ENCODE results near the gene ACOX1.

ACOX1 gene

DNA sequence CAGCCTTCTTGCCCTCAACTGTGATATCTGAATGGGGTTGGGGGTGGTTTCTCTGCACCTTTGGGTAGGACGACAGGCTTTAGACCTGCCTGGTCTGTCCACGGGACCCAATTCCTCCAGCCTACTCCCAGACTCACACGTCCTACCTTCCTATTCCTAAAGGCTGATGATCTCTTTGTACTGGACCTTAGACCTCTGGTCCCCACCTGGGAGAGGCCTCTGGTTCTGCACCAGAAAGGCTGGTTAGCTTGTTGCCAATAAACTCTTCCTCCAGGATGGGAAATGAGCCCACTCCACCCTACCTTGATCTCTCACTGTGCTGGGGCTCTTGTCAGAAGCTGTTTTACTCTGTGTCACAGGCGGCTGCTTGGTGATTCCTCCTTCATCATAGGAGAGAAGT, 52.5 kb downstream of the ACOX1 start:
- DNase-seq: no peak

DNA sequence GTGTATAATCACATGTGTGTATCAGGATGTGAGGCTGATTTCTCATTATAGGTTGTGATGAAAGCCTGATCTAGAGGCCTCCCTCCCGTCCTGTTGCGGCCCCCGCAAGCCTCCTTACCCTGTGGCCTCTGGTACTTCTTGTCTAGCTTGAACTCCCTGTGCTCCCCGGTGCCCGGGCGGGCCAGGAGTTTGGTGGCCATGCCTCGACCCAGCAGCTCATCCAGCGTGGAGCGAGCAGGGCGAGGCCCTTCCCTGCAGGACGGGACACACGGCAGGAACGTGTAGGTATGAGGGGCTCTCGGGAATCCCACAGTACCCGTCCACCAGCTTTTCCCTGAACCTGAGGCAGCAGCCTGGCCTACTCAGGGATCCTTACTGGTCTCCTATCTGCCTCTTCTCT, 53.1 kb downstream of the ACOX1 start:
- DNase-seq: no peak

DNA sequence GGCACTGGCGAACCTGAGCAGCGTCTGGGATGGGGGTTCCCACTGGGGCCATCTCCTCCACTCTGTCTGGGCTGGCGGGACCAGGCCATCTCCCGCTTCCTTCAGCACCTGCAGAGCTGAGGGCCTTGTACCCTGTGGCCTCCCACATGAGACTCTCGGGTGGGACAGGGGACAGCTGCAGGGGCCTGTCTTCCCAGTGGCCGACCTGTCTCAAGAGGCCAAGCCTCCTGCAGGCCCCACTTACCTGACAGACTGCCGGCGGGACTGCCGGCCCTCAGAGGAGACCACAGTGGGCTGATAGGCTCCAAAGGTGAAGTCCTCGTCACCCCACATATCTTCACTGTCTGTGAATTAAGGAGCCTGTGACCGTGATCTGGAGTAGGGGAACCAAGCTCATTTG, 53.9 kb downstream of the ACOX1 start:
- DNase-seq: no peak

DNA sequence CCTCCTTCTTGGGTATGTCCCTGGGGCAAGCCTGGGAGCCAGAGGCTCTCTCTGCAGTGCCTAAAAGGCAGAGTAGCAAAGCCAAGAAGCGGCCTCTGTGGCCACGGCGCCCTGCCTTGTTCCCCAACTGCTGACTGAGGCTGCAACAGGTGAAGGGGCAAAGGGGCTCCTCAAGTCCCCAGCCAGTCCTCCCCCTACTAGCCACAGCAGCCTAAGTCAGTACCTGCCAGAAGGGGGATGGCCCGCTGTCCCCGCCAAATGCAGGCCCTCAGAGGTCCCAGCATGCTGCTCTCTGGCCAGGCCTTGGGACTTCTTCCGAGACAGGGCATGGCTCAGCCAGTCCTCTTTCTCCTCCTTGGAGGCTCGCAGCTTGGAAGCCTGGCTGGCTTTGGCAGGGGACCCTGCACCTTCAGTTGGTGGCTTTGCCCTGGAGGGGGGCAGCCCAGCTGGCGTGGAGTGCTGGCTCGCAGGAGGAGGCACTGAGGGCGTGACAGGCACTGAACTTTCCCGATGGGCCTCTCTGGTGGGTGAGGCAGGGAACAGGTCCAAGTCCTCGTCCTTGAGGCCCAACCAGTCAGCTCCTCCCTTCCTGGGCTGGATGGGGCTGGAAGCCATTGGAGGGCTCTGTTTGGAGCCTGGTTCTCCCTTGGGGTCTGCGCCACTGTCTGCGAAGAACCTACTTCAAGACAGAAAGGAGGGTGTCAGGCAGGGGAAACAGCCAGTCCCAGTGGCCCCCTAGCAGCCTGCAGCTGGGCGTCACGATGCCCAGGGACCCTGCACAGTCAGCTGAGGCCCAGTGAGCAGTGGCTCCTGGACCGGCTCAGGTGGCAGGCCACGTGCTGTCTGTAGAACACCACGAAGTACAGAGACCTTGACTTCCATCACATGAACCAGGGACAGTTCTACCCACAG, 55.7 kb downstream of the ACOX1 start:
- no peak for DNase-seq

DNA sequence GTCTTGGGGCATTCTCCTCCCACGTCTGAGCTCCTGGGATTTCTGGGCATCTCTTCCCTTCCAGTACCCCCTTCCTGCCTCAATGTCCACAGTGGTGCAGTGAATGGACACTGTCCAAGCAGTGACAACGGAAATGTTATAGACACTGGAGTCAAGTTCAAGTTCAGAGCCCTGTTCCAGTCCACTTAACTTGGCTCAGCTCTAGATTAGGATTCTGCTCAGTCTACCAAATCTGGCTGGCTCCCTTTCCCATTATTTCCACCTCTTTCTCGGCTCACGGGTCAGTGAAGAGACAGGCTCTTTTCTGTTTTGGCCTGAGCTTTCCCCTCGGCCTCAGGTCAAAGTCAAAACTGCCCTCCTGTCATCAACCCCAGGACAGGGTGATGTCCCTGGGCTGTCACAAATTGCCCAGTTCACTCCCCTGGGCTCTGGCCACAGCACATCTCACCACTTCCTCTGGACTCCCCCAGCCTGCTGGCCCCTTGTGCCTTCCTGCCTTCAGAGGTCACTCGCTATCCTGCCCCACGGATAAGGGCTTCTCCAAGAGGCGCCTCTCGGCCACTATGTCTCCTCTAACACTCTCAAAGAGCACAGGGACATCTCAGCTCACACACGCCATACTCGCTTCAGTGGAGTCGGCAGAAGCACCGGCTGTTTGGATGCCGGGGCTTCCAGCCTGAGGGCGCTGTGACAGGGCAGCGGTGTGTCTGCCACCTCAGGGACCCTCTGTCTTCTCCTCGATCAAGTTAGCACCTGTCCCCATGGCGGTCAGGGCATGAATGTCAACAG, 56.6 kb downstream of the ACOX1 start:
- DNase-seq: no peak

DNA sequence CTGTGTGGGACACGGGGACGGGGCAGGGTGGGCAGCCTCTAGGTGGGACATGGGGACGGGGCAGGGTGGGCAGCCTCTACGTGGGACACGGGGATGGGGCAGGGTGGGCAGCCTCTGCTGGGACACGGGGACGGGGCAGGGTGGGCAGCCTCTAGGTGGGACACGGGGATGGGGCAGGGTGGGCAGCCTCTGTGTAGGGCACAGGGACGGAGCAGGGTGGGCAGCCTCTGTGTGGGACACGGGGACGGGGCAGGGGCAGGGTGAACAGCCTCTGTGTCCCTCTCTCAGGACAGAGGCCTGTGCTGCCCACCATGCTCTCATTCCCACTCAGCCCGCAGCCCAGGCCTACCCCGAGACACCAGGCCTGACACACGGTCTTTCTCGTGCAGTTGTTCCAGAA, 57.4 kb downstream of the ACOX1 start:
- DNase-seq: no peak

DNA sequence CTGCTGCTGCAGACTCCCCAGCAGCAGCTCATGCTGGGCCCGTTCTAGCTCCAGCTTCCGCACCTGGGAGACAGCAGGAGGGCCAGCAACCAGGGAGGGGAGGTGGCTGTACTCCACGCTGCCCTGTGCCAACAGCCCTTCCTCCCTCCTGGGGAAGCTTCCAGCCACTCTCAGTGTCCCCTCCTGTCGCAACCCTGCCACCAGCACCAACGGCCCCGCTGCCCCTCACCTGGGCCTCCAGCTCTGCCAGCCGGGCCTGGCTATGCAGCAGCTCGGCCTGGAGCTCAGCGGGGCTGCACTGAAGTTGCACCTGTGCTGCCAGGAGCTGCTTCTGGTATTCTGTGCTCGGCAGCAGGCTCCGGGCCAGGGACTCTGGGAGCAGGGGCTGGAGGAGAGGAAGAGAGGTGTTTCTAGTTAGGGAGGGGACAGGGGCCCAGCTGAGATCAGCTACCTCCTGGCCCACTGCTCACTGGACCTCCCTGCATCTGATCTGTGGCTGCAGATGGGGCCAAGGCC, 58.9 kb downstream of the ACOX1 start:
- peak; percentile 81 for DNase-seq

DNA sequence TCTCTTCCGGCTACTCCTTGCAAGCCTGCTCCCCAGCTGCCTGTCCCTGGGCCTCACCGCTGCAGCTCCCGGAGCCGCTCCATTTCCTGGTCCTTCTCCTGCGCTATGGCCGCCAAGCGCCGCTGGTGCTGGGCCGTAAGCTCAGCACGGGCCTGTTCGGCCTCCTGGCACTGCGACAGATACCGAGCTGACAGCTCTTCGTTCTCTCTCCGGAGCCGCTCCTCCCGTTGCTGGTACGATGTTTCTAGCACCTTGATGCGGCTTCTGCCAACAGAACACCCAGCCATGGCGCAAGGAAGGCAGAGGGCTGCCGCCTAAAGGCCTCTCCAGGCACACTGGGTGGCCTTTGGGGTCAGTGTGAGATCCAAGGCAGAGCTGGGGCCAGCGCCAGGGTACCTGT, 59.4 kb downstream of the ACOX1 start:
- DNase-seq: no peak

DNA sequence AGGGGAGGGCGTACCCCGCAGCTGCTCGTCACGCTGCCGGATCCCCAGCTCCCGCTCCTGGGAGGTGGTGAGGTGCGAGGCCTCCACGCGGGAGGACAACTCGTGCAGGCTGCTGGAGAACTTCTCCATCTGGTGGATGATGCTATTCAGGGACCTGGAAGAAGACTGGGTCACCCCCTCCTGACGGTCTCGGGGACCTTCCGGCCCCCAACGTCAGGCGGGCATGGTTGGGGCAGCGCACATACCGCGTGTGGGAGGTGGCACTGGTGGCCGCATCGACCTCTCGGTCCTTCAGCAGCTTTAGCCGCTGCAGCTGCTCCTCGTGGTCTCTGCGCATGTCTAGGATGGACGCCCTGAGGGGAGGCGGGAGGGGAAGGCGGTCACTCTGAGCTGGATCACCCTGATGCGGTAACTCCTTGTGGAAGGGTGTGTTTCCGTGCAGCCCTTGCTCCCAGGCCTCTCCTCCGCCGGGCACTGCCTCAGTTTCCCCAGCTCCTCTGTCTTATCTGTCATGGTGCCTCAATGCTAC, 61.0 kb downstream of the ACOX1 start:
- no peak for DNase-seq

DNA sequence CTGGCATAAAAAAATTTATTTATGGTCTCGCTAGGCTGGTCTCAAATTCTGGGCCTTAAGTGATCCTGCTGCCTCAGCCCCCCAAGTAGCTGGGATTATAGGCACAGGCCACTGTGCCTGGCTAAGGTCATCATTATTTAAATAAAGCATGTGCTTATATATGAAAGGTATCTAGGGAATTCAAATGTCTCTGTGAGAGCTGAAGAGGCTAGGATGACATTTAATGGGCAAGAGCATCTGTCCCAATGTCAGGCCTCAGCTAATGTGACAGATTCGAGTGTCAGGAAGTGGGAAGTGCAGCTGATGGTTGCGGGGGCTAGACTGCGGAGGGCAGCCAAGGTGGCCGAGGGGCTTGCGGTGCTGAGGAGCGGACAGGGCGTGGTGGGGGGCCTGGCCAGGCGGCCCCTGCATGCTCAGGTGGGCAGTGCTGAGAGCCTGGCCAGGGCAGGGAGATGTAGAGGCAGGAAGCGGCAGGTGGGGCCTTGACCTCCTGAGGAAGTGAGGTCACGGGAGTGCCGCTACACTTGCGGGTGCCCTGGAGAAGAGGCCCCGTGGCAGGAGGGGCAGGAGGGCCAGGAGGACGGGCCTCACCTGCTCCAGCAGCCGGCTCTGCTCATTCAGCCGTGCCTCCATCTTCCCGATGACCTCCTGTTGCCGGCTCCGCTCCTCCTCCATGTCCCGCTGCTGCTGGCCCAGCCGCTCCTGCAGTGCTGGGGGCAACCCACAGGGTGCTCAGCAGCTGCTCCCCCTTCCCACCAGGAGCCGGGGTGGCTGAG, 61.6 kb downstream of the ACOX1 start:
- DNase-seq: no peak

DNA sequence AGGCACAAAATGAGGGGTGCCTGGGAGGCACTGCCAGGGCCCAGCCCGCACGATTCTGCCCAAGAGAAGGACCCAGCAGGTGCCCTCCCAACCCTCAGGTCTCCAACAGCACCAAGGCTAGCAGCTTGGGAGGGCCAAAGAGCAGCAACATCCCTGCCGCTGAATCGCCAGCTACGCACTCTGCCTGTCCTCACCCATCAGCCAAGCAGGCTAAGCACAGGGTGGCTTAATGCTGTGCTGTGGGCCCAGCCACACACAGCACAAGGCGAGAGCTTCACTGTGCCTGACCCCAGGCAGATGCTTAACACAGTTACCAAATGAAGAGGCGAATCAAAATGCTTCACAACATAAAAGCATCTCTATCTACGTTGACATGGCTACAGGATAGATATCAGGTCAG, 63.7 kb downstream of the ACOX1 start:
- no peak for DNase-seq

DNA sequence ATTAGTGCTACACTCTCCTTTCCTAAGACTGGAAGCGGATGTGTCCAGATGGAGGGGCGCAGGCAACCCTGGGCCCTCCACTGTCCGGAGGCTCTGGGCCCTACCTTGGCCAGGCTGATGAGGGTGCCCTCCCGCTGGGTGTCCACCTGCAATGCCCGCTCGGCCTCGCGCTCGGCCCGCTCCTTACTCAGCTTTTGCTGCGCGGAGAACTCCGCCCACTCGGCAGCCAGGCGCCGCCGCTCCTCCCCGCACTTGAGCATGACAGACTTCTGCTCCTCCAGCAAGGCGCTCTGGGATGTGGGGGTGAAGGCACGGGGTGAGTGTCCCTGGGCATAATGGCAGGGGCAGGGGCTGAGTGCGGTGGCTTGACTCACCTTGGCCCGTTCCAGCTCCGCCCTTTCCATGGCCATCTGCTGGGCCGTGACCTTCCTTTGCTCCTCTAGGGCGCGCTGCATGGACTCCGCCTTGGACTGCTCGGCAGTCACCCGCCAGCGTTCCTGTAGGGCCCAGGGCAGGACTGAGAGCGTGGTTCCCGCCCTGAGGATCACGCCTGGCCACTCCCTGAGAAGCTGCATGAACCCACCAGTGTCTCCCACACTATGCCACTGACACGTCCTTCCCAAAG, 64.2 kb downstream of the ACOX1 start:
- DNase-seq: no peak

DNA sequence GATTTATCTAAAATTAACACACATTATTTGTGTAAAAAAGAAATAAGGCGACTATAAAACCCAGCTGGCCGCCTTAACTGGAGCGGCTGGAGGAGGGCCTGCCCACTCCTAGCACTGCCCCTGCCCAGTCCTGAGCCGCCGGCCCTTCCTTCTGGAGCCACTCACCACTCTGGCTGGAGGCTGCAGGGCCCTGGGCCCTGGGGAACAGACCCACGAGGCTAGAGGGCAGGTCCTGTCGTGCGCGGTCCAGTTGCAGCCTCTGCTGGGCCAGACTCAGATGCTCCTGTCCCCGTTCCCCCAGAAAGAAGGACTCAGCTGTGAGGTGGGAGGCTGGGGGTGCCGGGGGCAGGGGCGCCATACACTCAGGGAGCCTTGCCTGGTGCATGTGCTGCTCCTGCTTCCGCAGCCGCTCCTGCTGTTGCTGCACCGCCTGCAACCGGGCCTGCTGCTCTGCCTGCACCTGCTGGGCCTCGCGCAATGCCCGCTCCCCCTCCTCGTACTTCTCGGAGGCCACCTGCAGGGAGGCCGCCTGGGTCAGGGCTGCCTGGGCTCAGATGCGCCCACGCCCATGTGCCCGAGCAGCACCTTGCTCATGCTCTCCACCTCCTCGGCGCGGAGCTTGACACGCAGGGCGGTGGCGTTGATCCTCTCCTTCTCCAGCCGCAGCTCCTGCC, 65.3 kb downstream of the ACOX1 start:
- no peak for DNase-seq

DNA sequence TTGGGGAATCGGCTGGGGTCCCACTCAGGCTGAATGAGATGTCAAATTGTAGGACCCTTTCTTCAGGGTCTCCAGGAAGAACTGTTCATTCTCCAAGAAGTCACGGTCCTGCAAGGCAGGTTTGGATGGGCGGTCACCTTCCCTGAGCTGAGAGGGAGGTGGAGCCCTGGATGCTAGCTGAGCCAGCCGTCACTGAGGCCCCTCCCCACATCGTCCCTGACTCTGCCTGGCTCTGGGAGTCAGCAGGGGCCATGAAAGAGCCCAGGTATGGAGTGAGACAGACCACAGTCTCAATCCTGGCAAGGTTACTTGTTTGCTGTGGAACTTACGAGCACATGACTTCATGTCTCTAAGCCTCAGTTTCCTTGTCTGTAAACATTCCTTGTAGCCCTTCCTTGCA, 68.3 kb downstream of the ACOX1 start:
- peak; percentile 69 for DNase-seq

DNA sequence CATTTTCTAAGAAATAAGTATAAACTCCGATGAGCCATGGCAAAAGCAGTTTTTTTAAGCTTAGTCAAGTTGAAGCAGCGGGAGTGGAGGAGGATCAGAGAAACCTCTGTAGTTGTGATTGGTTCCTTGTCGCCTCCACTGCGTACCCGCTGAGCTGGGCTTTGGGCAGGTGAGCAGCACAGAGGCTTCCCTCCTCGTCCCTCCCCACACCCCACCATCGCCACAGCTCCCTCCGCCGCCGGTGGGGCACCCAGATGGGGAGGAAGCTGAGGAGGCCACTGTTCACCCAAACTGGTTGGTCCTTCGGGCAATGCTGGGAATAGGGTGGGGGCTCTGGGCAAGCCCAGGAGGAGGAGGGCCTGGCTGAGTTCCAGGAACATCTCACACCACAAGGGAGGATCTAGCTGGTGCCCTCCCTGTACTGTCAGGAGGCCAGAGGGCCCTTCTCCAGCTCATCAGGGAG, 69.1 kb downstream of the ACOX1 start:
- DNase-seq: peak; percentile 95

DNA sequence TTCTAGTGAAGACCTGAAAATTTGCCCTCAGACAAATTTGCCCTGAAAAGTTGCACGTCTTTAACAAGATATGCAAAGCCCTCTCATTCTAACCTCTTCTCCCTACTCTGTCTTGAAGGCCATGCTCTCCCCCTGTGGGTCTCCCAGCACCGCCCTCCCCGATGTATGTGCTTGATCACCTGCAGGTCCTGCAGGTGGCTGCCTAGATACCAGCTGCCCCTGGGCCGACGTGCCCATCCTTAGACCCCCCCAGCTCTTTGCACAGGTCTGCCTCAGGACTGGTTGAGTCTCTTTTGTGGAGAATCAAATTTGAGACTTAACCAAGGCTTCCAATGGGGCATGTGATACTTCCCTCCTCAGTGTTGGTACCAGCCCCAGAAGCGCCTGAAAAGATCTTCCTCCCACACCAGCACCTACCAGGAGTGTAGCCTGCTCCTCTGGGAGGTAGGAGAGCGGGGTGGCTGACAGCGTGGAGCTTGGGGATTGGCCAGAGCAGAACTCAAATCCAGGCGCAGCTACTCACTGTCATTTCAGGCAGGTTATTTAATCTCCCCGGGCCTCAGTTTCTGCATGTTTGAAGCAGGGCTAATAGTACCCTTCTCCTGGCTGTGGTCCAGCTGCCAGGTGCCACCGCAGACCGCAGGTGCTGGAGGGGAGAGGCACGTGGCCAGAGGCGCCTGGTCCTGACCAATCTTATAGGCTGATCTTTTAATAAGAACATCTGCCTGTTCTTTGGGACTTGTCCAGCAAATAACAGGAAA, 69.7 kb downstream of the ACOX1 start:
- DNase-seq: peak; percentile 96

DNA sequence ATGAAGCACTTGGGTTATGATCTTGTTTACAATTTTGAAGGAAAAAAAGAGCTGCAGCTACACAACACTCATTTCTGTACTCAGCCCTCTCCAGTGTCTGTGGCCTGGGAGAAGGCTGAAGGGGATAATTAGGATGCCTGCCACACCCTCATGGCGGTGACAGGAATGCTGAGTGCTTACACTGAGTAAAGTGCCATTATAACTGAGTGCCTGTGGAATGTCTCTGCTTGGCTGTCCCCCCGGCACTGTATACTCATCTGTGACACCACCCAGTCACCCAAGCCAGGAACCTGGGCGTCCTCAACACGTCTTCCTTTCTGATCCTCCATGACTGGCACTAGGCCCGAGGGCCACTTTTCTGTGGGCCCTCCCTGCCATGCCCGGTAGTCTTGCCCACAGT, 70.8 kb downstream of the ACOX1 start:
- DNase-seq: peak; percentile 21

DNA sequence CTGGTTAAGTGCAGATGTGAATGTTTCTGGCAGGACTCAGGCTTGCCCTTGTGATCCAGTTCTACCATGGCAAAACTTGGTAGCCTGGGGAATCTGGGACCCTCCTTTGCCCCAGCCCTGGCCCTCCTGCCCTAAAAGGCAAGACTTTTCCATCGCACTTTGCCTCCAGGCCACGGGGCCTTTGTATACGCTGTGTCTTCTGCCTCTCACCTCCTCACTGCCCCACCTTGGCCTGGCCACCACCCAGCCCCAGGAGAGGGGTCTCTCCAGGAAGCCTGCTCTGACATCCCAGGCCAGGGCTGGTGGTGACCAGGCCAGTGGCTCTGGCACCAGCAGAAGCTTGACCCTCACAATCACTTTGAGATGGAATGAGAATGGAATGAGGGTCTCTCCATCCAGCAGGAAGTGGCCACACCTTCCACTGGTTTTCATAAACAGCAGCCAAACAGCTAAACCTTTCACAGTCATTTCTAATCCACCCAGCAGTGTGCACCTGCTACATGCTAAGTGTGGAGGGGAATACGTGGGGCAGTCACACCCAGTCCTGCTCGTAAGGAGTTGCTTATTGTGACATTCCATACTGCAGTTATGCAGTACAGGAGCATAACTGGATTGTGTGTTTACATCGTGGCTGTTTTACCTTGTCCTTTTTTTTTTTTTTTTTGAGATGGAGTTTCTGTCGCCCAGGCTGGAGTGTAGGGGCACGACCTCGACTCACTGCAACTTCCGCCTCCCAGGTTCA, 72.7 kb downstream of the ACOX1 start:
- no peak for DNase-seq

DNA sequence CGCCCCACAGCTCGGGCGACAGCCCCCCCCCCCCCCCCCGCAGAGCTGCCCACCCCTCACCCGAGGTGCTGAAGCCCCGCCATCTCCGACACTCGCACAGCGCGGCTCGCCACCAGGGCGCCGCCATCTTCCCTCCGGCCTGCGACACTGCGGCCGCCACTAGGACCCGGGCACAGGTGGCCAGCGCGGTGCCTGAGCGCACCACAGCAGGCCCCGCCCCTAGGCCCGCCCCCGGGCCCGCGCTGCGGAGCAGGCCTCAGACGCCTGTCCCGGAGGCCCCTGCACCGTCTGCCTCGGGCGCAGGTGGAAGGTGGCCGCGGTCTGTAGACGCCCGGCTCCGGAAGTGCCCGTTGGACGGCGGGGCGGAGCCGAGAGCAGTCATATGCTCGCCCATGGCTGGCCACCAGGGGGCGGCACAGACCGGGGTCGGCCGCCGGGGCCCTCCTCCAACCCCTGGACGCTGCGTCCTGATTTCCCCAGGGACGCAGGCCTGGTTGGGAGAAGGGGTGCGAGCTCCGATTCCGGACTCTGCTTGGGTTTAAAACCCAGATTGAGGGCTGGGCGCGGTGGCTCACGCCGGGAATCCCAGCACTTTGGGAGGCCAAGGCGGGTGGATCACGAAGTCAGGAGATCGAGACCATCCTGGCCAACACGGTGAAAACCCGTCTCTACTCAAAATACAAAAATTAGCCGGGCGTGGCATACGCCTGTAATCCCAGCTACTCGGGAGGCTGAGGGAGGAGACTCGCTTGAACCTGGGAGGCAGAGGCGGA, 74.0 kb downstream of the ACOX1 start, which contains the start of gene MRPL38:
Gene MRPL38, minus strand, starts transcription at position 136 of the 773 bp plus-strand sequence. Its CDS starts 9 bp downstream, at position 127.
- DNase-seq: peak; percentile 94
